Measurements from ENCODE around the gene ELANE. TPM values are rescaled to one million over a fixed set of nuclear protein-coding genes. Genes with fewer than 3 reads are reported as not detected.
A peak's percentile ranks its signal among the peaks of the same experiment; 100 is the strongest.

ELANE gene
- total RNA-seq, 1 donor from 2014 or later = not detected

GRCh38 chr19:866769-867300 lies 14.7 kb downstream of the ELANE start:
- Mint-ChIP-seq H3K4me1 (peaks cover 2% of the 10 kb centered on the region), H3K27me3 (ENCODE audit: low read depth) (peaks cover 13% of the 10 kb centered on the region), H3K36me3 (peaks cover 19% of the 10 kb centered on the region), H3K27ac (no peak overlapping the region), H3K9me3 (no peaks in the 10 kb centered on the region), H3K4me3 (no peak overlapping the region)
- TF ChIP-seq, protein P1, sequence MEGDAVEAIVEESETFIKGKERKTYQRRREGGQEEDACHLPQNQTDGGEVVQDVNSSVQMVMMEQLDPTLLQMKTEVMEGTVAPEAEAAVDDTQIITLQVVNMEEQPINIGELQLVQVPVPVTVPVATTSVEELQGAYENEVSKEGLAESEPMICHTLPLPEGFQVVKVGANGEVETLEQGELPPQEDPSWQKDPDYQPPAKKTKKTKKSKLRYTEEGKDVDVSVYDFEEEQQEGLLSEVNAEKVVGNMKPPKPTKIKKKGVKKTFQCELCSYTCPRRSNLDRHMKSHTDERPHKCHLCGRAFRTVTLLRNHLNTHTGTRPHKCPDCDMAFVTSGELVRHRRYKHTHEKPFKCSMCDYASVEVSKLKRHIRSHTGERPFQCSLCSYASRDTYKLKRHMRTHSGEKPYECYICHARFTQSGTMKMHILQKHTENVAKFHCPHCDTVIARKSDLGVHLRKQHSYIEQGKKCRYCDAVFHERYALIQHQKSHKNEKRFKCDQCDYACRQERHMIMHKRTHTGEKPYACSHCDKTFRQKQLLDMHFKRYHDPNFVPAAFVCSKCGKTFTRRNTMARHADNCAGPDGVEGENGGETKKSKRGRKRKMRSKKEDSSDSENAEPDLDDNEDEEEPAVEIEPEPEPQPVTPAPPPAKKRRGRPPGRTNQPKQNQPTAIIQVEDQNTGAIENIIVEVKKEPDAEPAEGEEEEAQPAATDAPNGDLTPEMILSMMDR (IDR thresholded peaks at IDR 0.05; ENCODE audit: unreplicated experiment) = no peak
- DNase-seq (ENCODE audit: low spot score in 2 of 2, unreplicated experiment in 2 of 2) = no peak

DNA sequence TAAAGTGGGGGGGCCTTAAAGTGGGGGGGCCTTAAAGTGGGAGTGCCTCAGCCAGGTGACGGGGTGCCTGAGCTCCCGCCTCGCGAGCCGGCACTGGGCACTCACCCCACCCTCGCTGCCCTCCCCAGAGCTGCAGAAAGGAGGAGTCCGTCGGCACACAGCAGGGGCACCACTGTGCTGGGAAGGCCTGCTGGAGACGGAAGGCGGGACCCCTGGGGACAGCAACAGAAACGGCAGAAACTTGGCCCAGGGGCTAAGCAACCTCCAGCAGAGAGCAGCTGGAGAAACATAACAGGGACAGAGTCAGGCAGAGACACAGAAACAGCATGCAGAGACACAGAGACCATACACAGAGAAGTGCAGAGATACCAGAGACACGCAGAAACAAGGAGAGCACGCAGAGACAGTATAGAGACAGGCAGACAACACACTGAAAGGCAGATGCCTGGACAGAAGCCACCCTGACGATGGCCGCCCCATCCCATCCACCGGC lies 15.2 kb downstream of the ELANE start:
- no peak overlapping the region for H3K27ac Mint-ChIP-seq
- peaks cover 19% of the 10 kb centered on the region for H3K36me3 Mint-ChIP-seq
- H3K4me3 Mint-ChIP-seq = no peak overlapping the region

GRCh38 chr19:867855-868457 lies 15.9 kb downstream of the ELANE start:
- DNase-seq (ENCODE audit: low spot score in 2 of 2, unreplicated experiment in 2 of 2) = no peak
- no peak overlapping the region for H3K27ac Mint-ChIP-seq

More for the DNA sequence above, 15.2 kb downstream of the ELANE start:
- peaks cover 2% of the 10 kb centered on the region for H3K4me1 Mint-ChIP-seq
- H3K27me3 Mint-ChIP-seq (ENCODE audit: low read depth) = peaks cover 13% of the 10 kb centered on the region
- TF ChIP-seq, protein P1 (IDR thresholded peaks at IDR 0.05; ENCODE audit: unreplicated experiment) = no peak
- H3K9me3 Mint-ChIP-seq = no peaks in the 10 kb centered on the region
- DNase-seq (ENCODE audit: low spot score in 2 of 2, unreplicated experiment in 2 of 2) = no peak

GRCh38 chr19:868458-869244 lies 16.5 kb downstream of the ELANE start:
- Mint-ChIP-seq H3K27me3 (ENCODE audit: low read depth) (peaks cover 3% of the 10 kb centered on the region), H3K27ac (peak overlapping the region; percentile 77), H3K4me3 (no peak overlapping the region), H3K9me3 (no peaks in the 10 kb centered on the region), H3K4me1 (peaks cover 2% of the 10 kb centered on the region), H3K36me3 (peaks cover 19% of the 10 kb centered on the region)
- TF ChIP-seq, protein P1 (IDR thresholded peaks at IDR 0.05; ENCODE audit: unreplicated experiment) = no peak
- DNase-seq (ENCODE audit: low spot score in 2 of 2, unreplicated experiment in 2 of 2) = no peak

More at GRCh38 chr19:867855-868457, 15.9 kb downstream of the ELANE start:
- Mint-ChIP-seq H3K4me3 (no peak overlapping the region), H3K36me3 (peaks cover 19% of the 10 kb centered on the region), H3K4me1 (peaks cover 2% of the 10 kb centered on the region), H3K9me3 (no peaks in the 10 kb centered on the region), H3K27me3 (ENCODE audit: low read depth) (peaks cover 8% of the 10 kb centered on the region)
- TF ChIP-seq, protein P1 (IDR thresholded peaks at IDR 0.05; ENCODE audit: unreplicated experiment) = no peak

DNA sequence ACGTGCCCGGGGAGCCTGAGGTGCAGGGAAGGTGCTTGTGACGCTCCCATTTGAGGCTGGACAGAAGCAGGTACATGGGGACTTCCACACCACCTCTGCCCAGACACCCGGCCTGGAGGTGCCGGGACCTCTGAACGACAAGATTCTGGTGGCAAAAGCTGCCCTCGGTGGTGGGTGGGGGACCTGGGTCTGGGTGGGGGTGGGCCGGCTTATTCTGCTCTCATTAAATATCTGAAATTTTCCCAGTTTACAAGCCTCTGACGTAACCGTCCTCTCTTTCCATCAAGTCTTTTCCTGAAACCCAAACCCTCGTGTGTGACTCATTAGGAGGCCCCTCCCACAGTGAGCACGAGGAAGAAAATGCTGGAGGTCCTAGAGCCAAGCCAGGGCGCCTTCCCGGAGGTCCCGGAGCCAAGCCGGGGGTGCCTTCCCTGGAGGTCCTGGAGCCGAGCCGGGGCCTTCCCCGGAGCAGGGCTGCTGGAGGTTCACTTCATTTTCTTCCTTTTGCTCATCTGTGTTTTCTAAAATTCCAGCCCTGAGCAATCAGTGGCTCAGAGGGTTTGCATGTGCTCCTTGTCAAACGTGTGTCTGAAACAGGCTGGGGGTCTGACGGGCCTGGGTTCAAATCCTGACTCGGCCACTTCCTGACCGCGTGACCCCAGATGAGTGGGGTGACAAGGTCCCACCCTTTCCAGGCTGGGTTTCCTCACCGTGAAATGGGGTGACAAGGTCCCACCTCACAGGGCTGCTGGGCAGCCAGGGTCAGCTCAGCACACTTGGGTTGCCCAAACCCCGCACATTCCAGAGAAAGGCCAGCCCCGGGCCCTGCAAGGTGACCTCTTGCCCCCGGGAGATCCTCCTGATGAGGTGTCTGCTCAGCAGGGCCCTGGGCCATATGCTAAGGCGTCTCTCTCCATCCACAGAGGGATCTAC lies 17.4 kb downstream of the ELANE start:
- Mint-ChIP-seq H3K4me1 (peaks cover 2% of the 10 kb centered on the region), H3K4me3 (no peak overlapping the region), H3K9me3 (no peaks in the 10 kb centered on the region), H3K27ac (no peak overlapping the region), H3K27me3 (ENCODE audit: low read depth) (peaks cover 2% of the 10 kb centered on the region), H3K36me3 (peaks cover 19% of the 10 kb centered on the region)
- DNase-seq (ENCODE audit: low spot score in 2 of 2, unreplicated experiment in 2 of 2) = no peak
- TF ChIP-seq, protein P1 (IDR thresholded peaks at IDR 0.05; ENCODE audit: unreplicated experiment) = no peak
